Dermis microvascular lymphatic vessel endothelial cell (primary cell): ENCODE results near the gene CELA2A. TPM values are rescaled to one million over a fixed set of nuclear protein-coding genes. Genes with fewer than 3 reads are reported as not detected.
"Not testable (repeated sequence)": the region's sequence is repeated elsewhere in the genome, so short reads cannot be mapped to it uniquely, and the experiment has no call there.

Experiments used
- DNase-seq, 2 donors: peaks; one replicate each; pipeline versions ENCODE4 v3.0.0 to v3.0.0-alpha.2; 2010; ENCODE audit warnings: low read depth in 2 of 2
- total RNA-seq: library from RNA; depleted of rRNA; stranded (reverse); fragments of >200 nt; gene quantifications from 2 replicates; pipeline ENCODE4 v1.2.1, GENCODE V29; 2014

The CELA2A gene
- total RNA-seq, 1 donor from 2014 or later = not detected

DNA sequence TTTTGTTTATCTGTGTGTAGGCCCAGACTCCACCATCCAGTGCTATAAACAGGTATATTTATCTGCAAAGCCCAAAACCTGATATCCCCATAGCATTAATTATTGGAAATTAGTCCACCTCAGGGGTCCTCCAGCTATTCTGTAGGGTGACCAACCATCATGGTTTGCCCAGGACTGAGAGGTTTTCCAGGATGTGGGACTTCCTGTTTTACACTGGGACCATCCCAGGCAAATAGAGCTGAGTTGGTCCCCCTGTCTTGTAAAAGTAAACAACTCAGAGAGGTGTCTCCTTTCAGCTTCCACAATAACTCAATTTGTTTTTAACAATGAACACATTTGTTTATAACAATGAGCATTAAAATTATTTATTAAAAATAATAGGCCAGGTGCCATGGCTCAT lies 11.6 kb downstream of the CELA2A start:
- DNase-seq = no peak

DNA sequence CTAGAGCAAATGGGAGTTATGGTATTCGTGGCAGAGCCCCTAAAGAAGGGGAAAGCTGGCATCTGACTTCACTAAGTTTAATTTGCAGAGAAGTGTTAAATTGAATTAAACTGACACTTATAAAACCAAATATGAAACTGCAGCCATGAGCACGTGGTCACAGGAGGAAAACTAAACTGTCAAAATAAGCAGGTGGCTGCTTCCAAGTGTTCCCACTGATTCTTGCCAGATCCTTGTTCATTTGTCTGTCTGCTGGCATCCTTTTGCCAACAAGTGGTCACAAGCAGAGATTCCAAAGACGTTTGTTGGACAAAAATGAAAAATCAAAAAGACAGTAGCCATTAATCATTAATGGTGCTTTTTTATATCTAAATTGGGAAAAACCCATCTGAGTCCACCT lies 12.8 kb downstream of the CELA2A start:
- no peak for DNase-seq

DNA sequence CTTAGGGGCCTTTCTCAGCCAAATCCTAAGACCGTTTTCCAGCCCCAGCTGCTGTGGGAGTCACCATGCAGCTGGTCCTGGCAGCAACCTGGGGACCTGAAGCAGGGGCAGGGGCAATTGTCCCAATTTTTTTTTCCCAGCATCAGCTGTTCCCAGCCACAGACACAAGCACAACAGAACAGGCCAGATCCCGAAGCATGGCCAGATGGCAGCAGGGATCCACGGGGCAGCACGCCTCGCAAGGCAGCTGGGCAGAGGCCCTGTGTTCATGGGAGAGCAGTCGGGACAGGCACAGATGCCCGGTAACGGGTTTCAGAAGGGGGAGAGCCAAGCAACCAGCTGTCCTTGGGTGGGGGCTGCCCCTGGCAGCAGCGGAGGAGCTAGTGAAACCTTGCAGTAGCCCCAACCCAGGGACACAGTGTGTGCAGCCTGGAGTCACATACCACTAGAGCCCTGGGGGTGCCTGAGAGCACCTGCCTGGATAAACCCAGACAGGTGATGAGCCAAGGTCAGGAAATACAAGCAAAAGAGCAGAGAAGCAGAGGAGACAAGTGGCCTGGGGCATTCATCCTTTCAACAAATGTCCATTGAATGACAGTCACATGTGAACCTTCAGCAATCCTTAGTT lies 13.4 kb downstream of the CELA2A start:
- DNase-seq = not testable (repeated sequence)

DNA sequence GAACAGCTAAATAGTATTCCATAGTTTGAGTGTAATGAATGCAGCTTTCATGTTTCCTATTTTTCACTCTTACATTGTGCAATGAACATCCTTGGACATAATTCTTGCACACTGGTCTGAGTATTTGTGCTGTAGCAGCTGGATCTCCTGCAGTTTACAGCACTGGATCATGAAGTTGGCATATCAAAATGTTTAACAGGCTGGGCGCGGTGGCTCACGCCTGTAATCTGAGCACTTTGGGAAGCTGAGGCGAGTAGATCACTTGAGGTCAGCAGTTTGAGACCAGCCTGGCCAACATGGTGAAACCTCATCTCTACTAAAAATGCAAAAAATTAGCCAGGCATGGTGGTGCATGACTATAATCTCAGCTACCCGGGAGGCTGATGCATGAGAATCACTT lies 14.5 kb downstream of the CELA2A start:
- not testable (repeated sequence) for DNase-seq

GRCh38 chr1:15471723-15472122 lies 15.2 kb downstream of the CELA2A start:
- not testable (repeated sequence) for DNase-seq

- no peak for DNase-seq
Observed at GRCh38 chr1:15472587-15472986, 16.1 kb downstream of the CELA2A start.

GRCh38 chr1:15475752-15476314 lies 19.3 kb downstream of the CELA2A start, which contains the start of gene CELA2B:
Gene CELA2B, plus strand, starts transcription at chr1:15476104. Its CDS starts 22 bp downstream, at chr1:15476126.
- DNase-seq = no peak

DNA sequence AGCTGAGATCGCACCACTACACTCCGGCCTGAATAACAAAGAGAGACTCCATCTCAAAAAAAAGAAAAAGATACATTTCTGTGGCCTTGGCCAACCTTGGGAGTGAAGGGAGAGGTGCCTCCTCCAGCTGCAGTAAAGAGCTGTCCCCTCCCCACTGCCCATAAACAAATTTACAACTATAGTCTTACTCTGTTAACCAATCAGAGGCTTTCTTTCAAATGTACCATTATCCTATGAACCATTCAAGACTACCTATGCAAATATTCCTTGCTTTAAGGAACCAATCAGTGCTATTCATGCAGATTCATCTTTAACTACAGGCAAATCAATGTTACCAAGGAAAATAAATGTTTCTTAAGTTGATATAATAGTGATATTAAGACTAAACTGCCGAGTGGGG lies 20.4 kb downstream of the CELA2A start:
- no peak for DNase-seq

- DNase-seq = no peak
Observed at GRCh38 chr1:15477646-15478212, 21.2 kb downstream of the CELA2A start.

DNA sequence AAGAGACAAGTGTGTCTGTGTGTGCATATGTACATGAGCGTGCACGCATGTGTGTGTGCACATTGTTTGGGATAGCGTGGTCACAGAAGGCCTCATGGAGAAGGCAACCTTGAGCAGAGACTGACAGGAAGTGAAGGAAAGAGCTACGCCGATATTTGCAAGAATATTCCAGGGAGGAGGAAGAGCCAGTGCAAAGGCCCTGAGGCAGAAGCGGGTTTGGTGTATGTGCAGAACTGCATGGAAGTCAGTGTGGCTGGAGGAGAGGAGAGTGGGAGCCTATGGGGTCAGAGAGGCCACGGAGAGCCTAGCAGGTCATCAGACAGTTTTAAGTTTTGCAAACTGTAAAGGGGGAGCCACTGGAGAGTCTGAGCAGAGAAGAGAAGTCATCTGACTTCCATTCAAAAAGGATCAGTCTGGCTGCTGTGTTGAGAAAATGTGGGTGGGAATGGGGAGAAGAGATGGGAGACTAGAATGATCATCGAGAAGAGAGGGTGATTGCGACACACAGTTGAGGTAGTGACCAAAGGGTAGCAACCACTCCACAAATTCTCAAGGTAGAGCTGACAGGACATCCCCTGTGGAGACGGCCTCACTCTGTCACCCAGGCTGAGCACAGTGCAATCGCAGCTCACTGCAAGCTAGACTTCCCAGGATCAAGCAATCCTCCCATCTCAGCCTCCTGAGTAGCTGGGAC lies 23.3 kb downstream of the CELA2A start:
- no peak for DNase-seq

GRCh38 chr1:15482455-15482854 lies 25.9 kb downstream of the CELA2A start:
- DNase-seq = not testable (repeated sequence)

DNA sequence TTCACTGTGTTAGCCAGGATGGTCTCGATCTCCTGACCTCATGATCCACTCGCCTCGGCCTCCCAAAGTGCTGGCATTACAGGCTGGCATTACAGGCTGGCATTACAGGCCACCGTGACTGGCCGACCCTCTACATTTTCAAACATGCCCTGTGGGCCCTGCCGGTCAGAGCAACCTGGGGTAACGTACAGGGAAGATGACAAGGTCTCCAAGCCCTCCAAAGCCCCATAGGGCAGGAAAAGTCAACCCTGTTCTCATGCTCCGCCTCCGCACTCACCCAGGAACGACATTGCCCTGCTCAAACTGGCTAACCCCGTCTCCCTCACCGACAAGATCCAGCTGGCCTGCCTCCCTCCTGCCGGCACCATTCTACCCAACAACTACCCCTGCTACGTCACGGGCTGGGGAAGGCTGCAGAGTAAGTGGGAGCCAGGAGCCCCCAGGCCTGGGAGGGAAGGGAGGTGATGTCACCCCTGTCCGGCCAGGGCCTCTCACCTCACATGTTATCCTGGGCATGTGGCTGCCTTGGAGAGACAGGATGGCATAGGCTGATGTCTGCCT lies 26.5 kb downstream of the CELA2A start:
- DNase-seq = not testable (repeated sequence)

DNA sequence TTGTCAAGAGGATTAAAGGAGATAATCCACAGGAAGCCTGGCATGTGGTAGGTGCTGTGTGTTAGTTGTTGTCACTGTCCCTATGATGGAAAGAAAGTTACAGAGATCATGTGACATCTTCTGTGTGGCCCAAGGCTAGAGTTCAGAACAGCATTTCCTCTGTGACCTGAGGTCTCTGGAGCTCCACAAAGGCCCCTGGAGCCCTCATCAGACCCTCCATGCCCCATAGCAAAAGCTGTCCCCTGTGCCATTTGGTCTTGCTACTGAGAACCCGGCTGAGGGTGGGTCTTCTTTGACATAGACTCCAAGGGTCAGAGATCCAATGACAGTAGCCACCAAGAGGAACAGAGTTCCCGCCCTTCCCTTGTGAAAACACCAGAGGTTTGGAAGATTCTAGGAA lies 27.4 kb downstream of the CELA2A start:
- no peak for DNase-seq

DNA sequence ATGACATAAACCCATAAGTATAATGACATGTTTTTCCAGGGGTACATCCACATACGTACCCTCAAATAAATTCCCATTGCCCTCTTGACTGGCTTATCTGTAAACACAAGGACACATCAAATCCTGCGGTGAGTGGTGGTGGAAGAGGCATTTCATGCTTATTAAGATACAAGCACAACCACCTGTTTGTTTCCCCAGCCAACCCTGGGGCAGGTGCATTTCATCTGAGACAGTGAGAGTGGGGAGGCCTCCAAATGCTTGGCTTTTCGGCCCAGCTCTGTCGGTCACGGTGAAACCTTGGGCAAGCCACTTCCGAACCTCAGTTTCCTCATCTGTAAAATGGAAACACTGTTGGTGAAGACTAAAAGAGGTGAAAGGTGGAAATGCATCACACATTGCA lies 27.9 kb downstream of the CELA2A start:
- DNase-seq = not testable (repeated sequence)

- DNase-seq = no peak
Observed at GRCh38 chr1:15485636-15486035, 29.1 kb downstream of the CELA2A start.

DNA sequence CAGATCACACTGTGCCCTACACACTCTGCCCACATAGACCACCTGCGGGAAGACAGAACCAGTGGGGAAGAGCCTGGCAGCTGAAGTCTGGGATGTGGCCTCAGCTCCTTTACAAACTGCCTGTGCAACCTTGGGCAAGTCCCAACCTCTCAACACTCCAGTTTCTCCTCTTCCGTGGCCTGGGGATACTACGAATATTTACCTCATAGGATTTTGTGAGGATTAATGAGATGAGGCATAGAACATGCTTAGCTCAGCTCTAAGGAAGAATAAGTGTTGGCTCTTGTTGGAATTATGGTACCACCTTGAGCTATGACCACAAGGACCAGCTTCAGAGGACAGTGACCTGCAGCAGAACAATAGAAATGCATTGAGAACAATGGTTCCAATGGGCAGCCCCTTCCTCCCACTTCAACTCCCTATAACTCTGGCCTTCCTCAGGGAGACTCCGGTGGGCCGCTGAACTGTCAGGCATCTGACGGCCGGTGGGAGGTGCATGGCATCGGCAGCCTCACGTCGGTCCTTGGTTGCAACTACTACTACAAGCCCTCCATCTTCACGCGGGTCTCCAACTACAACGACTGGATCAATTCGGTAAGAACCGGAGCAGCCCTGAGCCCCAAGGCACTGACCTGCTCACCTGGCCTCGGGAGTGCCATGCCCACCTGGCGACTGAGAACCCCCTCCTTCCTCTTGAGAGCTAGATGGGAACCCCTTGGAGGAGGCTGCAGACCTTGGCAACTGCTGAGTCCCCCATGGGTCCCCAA lies 30.5 kb downstream of the CELA2A start:
- not testable (repeated sequence) for DNase-seq

DNA sequence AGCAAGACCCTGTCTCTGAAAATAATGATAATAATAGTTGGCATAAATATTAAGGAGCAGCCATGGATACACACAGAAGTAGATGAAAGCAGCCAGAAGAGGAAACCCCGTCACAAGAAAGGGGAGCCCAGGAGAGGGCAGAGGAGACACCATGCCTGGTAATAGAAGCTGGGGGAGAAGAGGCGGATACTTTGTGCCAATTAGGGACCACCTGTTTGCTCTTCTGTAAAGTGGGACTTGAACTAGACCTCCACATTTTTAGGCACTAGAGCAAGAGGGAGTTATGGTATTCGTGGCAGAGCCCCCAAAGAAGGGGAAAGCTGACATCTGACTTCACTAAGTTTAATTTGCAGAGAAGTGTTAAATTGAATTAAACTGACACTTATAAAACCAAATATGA lies 31.8 kb downstream of the CELA2A start:
- no peak for DNase-seq

DNA sequence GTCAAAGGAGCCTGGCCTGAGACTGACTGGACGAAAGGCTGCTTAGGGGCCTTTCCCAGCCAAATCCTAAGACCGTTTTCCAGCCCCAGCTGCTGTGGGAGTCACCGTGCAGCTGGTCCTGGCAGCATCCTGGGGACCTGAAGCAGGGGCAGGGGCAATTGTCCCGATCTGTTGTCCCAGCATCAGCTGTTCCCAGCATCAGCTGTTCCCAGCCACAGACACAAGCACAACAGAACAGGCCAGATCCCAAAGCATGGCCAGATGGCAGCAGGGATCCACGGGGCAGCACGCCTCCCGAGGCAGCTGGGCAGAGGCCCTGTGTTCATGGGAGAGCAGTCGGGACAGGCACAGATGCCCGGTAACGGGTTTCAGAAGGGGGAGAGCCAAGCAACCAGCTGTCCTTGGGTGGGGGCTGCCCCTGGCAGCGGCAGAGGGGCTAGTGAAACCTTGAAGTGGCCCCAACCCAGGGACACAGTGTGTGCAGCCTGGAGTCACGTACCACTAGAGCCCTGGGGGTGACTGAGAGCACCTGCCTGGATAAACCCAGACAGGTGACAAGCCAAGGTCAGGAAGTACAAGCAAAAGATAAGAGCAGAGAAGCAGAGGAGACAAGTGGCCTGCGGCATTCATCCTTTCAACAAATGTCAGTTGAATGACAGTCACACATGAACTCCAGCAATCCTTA lies 32.7 kb downstream of the CELA2A start:
- no peak for DNase-seq

GRCh38 chr1:15491010-15491409 lies 34.5 kb downstream of the CELA2A start:
- peak in 1 of 2 donors; percentile 41 for DNase-seq

DNA sequence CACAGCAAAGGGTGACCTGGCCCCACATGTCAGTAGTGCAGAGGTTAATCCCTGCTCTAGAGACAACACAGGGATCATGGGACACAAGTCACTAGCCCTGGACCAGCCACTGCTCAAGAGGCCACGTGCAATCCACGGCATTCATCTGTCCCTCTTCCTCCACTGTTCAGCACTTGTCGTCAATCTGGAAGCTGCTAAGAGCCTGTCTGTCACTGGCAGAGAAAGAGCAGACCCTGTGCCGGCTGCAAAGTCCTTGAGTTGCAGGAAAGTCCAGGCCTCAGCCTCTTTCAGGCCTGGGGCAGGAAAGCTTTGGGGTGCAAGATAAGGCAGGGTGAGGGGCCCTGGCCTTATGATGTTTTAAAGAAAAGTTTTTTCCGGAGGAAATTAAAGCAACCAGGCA lies 36.1 kb downstream of the CELA2A start:
- no peak for DNase-seq

DNA sequence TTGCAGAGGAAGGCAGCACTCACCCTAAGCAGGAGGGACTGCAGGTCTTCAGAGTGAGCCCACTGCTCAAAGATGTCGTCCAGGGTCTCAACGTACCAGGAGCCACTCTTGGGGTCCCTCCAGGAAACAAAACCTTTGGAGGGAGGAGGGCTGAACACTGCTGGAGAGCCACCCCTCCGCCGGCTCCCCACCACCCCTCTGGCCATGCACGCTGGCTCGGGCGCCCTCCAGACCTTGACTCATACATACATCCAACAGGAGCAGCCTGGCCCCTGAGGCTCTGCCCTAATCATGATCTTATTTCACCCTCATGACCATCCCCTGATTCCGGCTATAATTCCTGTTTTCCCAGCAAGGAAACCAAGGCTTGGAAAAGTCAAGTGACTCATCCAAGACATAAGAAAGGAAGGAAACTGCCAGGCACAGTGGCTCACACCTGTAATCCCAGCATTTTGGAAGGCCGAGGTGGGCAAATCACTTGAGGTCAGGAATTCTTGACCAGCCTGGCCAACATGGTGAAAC lies 37.4 kb downstream of the CELA2A start:
- DNase-seq = peak in 1 of 2 donors; percentile 66
